GM12878 (cell line): Measurements from ENCODE around the gene SCN10A. TPM values are rescaled to one million over a fixed set of nuclear protein-coding genes. Genes with fewer than 3 reads are reported as not detected.

ENCODE experiments used
- CREM ChIP-seq: IDR thresholded peaks from 2 replicates; pipeline ENCODE4 v1.6.1; 2014; ENCODE audit warnings: antibody characterized with exemption, low read depth
- HDAC6 ChIP-seq: fragments of 200-600 bp; sonication (generic); IDR thresholded peaks from one replicate; pipeline ENCODE4 v1.8.0; 2017; ENCODE audit warnings: antibody characterized with exemption; ENCODE audit not compliant: unreplicated experiment
- IKZF2 ChIP-seq, 2 experiments: fragments of 450-650 bp; IDR thresholded peaks; 2 replicates each; pipeline ENCODE4 v1.6.1; 2017; ENCODE audit warnings: mild to moderate bottlenecking in 2 of 2, moderate library complexity in 2 of 2
- MTA2 ChIP-seq: fragments of 450-650 bp; IDR thresholded peaks from 2 replicates; pipeline ENCODE4 v1.6.1; 2016; ENCODE audit warnings: low read depth, mild to moderate bottlenecking, moderate library complexity
- RAD21 ChIP-seq: IDR thresholded peaks from 2 replicates; pipeline ENCODE4 v1.6.1; 2011; ENCODE audit warnings: mild to moderate bottlenecking, low read depth, low read length, moderate library complexity; ENCODE audit not compliant: insufficient read depth
- SMC3 ChIP-seq: IDR thresholded peaks from 2 replicates; pipeline ENCODE4 v1.6.1; 2011; ENCODE audit warnings: low read length, improper control_type of control experiment, borderline replicate concordance
- STAT3 ChIP-seq: IDR thresholded peaks from 2 replicates; pipeline ENCODE4 v1.6.1; 2011; ENCODE audit warnings: low read depth, low read length, improper control_type of control experiment
- TCF3 ChIP-seq: IDR thresholded peaks from 2 replicates; pipeline ENCODE4 v1.6.1; 2012; ENCODE audit warnings: low read depth, mild to moderate bottlenecking, low read length, borderline replicate concordance; ENCODE audit not compliant: insufficient read depth
- ZBED1 ChIP-seq: IDR thresholded peaks from 2 replicates; pipeline ENCODE4 v1.6.1; 2016; ENCODE audit warnings: borderline replicate concordance
- polyA plus RNA-seq, 11 experiments: library from polyadenylated mRNA; depleted of rRNA in 4 of 11; unstranded in 6 of 11; stranded (reverse) in 5 of 11; fragments of >200 nt; fragmentation: Nextera tagmentation in 4 of 11; fragmentation: Illumina TruSeq in 1 of 11; extraction: Ambion mirVana in 4 of 11; extraction: Trizol in 1 of 11; gene quantifications; 1 replicate in 1 of 11; 2 replicates in 10 of 11; pipeline versions ENCODE4 v1.2.1 to v1.2.3, GENCODE V29; 2011 to 2016; ENCODE audit warnings: inconsistent platforms in 2 of 11, missing spikeins in 2 of 11, low read depth in 1 of 11
- total RNA-seq, 4 experiments: library from RNA; depleted of rRNA in 3 of 4; stranded (reverse); fragments of >200 nt in 3 of 4; fragmentation: Illumina TruSeq in 1 of 4; extraction: Trizol in 1 of 4; gene quantifications; 2 replicates each; pipeline versions ENCODE4 v1.2.1 to v1.2.3, GENCODE V29; 2013 to 2021
- TF ChIP-seq, protein P1 (sequence below): fragments of 450-650 bp; formaldehyde crosslinking; IDR thresholded peaks from 2 replicates; pipeline ENCODE4 v1.4.0; 2022; ENCODE audit warnings: mild to moderate bottlenecking, moderate library complexity

SCN10A gene
- total and polyA plus RNA-seq, 10 of the 15 experiments (the other 5 are each of a cell fraction or from before 2014, with no cell fraction given): not detected

DNA sequence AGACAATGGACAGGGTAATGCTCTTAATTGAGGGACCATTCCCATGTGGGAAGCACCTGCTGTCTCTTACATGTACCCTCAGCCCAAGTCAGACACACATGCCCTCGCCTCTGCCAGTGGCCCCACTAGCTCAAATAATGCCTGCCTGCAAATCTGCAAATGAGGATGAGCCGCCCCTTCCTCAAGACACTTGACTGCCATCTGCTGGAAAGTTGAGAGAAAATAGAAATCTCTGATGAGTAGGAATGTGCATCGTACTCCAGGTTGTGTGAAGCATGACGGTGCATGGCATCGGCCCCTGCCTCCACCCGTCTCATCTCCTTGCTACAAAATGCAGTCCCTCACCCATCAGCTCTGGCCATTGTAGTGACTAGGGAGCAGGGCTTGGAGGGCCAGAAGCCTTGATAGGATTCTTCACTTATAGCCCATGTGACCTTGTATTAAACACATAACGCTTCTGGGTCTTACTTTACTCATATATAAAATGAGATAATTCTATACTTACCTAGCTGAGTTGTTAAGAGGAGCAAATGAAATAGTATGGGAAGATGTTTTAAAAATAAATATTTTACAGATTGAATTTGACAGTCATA, 160.2 kb downstream of the SCN10A start (continued):
- TF ChIP-seq, protein P1, sequence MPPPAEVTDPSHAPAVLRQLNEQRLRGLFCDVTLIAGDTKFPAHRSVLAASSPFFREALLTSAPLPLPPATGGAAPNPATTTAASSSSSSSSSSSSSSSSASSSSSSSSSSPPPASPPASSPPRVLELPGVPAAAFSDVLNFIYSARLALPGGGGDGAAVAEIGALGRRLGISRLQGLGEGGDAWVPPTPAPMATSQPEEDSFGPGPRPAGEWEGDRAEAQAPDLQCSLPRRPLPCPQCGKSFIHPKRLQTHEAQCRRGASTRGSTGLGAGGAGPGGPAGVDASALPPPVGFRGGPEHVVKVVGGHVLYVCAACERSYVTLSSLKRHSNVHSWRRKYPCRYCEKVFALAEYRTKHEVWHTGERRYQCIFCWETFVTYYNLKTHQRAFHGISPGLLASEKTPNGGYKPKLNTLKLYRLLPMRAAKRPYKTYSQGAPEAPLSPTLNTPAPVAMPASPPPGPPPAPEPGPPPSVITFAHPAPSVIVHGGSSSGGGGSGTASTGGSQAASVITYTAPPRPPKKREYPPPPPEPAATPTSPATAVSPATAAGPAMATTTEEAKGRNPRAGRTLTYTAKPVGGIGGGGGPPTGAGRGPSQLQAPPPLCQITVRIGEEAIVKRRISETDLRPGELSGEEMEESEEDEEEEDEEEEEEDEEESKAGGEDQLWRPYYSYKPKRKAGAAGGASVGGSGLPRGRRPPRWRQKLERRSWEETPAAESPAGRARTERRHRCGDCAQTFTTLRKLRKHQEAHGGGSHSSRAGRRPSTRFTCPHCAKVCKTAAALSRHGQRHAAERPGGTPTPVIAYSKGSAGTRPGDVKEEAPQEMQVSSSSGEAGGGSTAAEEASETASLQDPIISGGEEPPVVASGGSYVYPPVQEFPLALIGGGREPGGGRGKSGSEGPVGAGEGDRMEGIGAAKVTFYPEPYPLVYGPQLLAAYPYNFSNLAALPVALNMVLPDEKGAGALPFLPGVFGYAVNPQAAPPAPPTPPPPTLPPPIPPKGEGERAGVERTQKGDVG: no peak
- TF ChIP-seq IKZF2 (IDR thresholded peaks at IDR 0.05) (no peak), STAT3 (no peak), ZBED1 (no peak), SMC3 (peak; percentile 35; the same call in 1 of the 2 replicates), HDAC6 (no peak), TCF3 (no peak), MTA2 (no peak), RAD21 (peak; percentile 57), CREM (no peak)
